GM19023 (cell line): ENCODE measurements around the gene RBM46.

Experiments
- ATAC-seq: cut with Tn5 transposase; IDR thresholded peaks from one replicate; pipeline ENCODE4 v1.9.1; 2021; ENCODE audit warnings: mild to moderate bottlenecking, moderate library complexity; ENCODE audit not compliant: unreplicated experiment

Gene RBM46

DNA sequence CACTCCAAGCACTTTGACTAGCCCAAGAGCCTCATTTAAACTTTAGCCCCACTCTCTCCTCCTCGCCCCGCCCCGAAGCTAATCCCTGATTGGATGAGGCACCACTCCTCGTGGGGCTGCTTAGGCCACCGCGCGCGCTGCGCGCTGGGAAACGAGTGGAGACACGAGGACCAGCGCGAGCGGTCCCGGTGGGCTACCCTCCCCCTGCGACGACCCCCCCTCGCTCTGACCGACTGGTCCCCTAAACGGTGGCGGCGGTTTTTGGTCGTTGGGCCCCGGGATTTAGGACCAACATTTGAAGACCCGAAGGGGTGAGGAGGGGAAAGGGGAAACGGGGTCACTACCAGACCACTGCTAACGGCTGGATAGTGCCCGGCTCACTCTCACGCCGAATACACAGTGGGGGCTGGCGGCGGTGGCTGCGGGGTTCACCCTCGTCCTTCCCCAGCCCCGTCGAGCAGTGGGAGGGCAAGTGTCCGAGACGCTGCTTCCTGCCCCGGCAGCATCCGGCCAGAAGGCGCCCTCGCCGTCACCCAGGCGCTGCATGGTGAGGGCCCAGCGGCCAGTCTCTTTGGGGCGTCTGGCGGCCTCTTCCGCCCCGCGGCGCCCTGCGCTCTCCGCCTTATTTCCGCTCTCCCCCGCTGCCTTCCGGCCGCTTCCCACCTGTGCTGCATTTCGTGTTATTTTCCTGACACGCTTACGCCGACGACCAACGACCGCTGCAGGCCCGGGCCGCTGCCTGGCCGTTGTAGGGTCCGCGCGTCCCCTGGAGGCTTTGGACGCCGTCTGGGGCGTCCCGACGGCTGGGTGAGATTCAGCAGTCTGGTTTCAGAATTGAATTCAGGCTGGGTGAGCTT lies at the start of gene RBM46:
RBM46 (plus strand) TSS at position 147 of the 857 bp plus-strand sequence. CDS start 15,481 bp downstream, outside the sequence.
- ATAC-seq, result no peak

- no peak for ATAC-seq
These were observed 49.3 kb upstream of the RBM46 start for GRCh38 chr4:154731756-154732155.

DNA sequence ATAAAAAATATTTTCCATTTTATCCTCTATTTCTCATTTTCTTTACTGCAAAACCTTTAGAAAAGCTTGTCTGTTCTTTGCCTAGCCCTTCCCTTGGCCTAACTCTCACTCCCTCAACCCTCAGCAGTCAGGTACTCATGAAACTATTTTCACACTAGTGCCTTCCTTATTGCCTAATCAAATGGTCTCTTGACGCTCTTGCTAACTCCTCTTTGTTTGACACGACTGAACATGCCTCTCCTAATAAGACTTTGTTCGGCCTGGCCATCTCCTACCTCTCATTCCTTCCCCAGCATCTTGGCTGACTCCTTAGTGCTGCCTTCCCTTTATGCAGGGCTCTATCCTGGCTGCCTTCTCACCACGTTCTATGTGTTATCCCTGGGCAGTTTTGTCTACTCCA lies 48.4 kb upstream of the RBM46 start:
- ATAC-seq, result no peak

DNA sequence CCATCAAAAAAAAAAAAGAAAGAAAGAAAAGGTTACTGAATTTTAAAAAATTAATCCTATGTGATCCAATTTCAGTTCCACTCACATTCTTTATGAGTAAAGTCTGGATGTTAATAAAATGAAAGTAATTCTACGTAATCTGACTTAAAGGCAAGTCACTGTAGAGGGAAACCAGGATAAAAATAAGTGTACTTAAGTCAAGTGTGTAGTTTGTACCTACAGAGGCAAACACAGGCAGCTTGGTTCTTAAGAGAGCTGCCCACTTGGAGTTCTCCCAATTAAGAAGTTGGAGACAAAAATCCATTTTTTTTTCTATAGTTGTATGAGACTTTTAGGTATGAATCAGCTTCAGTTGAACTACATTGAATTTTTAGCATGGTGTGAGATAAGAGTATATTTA lies 44.3 kb upstream of the RBM46 start:
- no peak for ATAC-seq

- ATAC-seq, result no peak
These were observed 42.6 kb upstream of the RBM46 start for GRCh38 chr4:154738426-154738825.

DNA sequence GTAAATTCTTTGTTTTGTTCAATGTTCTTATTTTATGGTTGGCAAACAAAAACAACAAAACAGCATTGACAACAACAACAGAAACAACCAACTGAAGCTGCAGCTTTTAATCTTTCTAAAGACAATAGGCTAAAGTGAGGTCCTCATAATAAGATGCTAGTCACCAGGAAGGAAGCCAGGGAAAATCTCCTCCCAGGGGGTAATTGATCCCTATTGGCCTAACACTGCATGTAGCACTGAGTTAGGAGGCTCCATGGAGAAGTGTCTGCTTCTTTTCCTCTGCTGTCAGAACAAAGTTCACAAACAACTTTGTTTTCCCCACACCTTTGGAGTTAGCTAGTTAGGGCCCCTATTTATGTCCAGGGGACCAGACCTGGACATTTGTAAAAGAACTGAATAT lies 42.0 kb upstream of the RBM46 start:
- ATAC-seq, result no peak

GRCh38 chr4:154740462-154740861 lies 40.6 kb upstream of the RBM46 start:
- no peak for ATAC-seq

GRCh38 chr4:154741131-154741665 lies 39.9 kb upstream of the RBM46 start:
- ATAC-seq, result no peak

GRCh38 chr4:154741922-154742850 lies 38.9 kb upstream of the RBM46 start:
- no peak for ATAC-seq

DNA sequence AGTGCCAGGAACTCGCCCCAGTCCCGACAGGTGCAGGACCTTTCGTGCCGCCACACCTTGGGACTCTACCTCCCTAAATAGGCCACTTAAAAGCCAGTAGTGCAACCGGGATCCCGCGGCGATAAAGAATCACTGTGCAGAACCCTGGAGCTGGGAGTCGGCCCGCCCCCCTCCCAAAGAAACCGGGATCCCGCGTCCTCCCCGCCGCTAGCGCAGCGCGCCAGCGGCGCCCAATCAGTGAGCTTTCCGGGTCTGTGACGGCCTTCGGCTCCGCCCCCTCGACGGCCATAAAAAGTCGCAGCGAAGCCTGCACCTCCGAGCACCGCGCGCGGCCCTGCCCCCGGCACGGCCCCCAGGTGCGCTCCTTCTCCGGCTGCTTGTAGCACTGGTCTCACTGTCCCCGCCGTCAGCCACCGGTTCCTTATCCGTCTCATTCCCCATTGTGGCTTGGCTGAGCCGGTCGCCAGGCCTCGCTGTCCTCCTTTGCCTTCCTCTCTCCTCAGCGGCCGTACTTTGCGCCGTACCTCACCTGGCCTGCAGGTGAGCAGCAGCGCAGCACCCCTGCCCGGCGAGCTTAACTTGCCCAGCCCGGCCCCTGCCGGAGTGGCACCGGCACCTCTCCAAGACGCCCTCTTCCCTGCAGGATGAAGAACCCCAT lies 37.3 kb upstream of the RBM46 start, which contains the start of gene LRAT:
LRAT (plus strand) TSS at position 318 of the 658 bp plus-strand sequence; CDS start at position 645, 327 bp downstream.
- peak; percentile 69 for ATAC-seq

DNA sequence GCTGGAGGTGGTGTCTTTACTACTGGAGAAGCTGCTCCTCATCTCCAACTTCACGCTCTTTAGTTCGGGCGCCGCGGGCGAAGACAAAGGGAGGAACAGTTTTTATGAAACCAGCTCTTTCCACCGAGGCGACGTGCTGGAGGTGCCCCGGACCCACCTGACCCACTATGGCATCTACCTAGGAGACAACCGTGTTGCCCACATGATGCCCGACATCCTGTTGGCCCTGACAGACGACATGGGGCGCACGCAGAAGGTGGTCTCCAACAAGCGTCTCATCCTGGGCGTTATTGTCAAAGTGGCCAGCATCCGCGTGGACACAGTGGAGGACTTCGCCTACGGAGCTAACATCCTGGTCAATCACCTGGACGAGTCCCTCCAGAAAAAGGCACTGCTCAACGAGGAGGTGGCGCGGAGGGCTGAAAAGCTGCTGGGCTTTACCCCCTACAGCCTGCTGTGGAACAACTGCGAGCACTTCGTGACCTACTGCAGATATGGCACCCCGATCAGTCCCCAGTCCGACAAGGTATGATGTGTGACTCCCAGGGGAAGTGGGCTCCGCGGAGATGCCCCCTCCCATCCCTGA lies 36.6 kb upstream of the RBM46 start:
- ATAC-seq, result no peak

GRCh38 chr4:154757713-154758112 lies 23.4 kb upstream of the RBM46 start:
- ATAC-seq, result no peak

DNA sequence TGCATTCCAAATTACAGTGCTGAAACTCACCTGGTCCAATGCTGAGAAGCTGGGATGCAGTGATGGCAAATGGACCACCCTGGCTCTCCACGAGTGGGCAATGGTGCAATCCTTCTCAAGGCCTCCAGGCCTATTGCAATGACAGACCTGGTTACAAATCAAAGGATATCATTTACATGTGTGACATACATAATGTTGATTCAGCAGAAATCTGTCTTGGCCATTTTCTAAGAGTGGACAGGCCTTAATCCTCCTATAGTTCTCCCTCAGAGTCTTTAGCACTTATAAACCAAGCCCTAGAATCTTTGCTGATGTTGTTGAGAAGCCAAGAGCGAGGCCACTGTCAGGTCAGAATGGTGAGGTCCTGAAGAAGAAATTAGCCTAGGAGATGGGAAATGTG lies 20.2 kb upstream of the RBM46 start:
- no peak for ATAC-seq

DNA sequence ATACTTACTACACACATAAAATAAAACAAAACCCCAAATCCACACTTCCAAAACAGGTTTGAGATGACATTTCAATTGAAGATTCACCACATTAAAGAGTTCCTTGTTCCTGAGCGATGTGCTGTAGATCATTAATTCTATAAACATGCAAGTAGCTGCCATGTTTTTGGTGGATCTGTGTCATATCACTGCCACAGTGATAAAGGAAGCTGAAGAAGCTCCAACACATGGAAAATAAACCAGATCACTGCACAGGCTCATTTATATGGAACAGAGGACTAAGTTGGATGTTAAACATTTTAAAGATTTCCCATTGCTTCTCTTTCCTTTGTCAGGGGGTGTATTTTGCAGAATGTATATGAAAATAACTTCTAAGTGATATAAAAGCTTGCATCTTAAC lies 2.8 kb upstream of the RBM46 start:
- ATAC-seq, result no peak

DNA sequence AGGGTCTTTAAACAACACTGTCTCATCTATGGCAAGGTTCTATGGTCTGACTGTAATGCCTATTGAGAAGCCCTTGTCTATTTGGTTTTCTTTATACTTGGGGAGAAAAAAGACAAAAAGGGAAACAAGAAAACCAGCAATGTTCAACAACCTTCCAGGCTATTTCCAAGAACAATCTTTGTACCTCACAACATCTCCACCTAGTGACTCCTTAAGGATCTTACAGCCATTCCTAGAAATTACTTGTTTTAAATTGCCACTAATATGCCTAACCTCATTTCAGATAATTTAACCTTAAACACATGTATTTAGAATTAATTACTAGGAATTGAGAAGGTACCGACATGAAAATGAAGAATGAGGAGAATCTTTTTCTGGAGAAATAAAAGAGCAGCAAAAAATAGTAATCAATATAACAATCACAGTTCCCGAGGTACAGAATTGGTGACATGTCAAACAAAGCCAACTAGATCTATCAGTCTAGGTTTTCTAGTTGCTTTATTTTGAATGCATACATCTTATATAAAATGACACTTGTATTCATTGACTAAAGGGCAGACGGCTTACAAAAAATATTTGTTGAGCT lies 1.6 kb upstream of the RBM46 start:
- no peak for ATAC-seq

GRCh38 chr4:154781983-154782293 lies 866 bp downstream of the RBM46 start:
- no peak for ATAC-seq

GRCh38 chr4:154807042-154807630 lies 26.1 kb downstream of the RBM46 start:
- peak; percentile 69 for ATAC-seq

DNA sequence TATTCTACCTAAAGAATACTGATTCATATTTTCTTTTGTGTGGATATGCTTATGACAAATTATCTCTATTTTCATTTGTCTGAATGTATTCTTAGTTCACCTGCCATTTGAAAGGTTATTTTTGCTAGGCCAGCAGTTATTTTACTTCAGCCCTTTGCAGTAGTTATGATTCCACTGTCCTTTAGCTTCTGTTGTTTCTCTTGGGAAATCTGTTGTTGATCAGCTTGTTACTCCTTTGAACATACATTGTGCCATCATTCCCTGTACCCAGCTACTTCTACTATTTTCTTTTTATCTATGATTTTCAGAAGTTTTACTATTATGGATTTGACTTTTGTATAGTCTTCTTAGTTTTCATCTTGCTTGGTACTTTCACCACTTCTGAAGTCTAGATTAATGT lies 37.2 kb downstream of the RBM46 start:
- ATAC-seq, result no peak

GRCh38 chr4:154822775-154823174 lies 41.7 kb downstream of the RBM46 start:
- ATAC-seq, result no peak

DNA sequence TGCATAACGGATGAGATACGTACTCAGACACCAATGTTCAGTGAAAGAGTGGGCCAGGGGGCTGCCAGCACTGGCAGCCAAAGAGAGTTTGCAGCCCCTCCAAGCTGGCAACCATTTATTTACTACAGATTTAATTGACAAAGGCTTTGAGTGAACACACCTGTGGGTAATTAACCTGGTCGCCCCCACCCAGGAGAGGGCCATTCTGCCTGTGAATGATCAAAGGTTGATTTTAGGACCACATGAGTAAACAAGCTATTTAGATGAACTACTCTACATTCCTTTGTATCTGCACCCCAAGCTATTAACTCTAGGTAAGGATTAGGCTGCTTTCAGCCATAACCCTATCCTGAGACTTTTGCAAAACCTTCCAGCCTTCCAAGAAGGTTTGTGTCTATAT lies 55.0 kb downstream of the RBM46 start:
- no peak for ATAC-seq
